K562 (cell line): ENCODE results near the gene CORO2A. TPM values are rescaled to one million over a fixed set of nuclear protein-coding genes. Genes with fewer than 3 reads are reported as not detected.

Experiments
- ADNP ChIP-seq: fragments of 200-800 bp; sonication (Bioruptor generic); IDR thresholded peaks from 2 replicates; pipeline ENCODE4 v1.6.1; 2016; ENCODE audit warnings: missing genetic modification characterization, missing compliant biosample characterization
- BCOR ChIP-seq: fragments of 450-650 bp; IDR thresholded peaks from 2 replicates; pipeline ENCODE4 v1.6.1; 2016
- CSDE1 ChIP-seq, 2 experiments: fragments of 450-650 bp; IDR thresholded peaks; 2 replicates each; pipeline ENCODE4 v1.6.1; 2016; ENCODE audit warnings: mild to moderate bottlenecking in 1 of 2
- E2F3 ChIP-seq: fragments of 250-450 bp; sonication (Bioruptor Pico); IDR thresholded peaks from 2 replicates; pipeline ENCODE4 v1.4.0; 2020; ENCODE audit warnings: mild to moderate bottlenecking
- MAFF ChIP-seq: IDR thresholded peaks from 2 replicates; pipeline ENCODE4 v1.6.1; 2012; ENCODE audit warnings: low read length, improper control_type of control experiment
- PCBP1 ChIP-seq: fragments of 200-400 bp; formaldehyde crosslinking; IDR thresholded peaks from 2 replicates; pipeline ENCODE4 v1.6.1; 2018; ENCODE audit warnings: mild to moderate bottlenecking, low read depth, low read length; ENCODE audit not compliant: poor library complexity, severe bottlenecking
- RAD21 ChIP-seq, 2 experiments: fragments of 250-450 bp in 1 of 2; fragments of 450-650 bp in 1 of 2; sonication (Bioruptor Pico) in 1 of 2; formaldehyde crosslinking in 1 of 2; IDR thresholded peaks in 1 of 2; conservative IDR thresholded peaks in 1 of 2; 2 replicates each; pipeline versions ENCODE4 v1.4.0 to v1.8.0; 2020 to 2022; ENCODE audit warnings: mild to moderate bottlenecking in 2 of 2, moderate library complexity in 1 of 2
- SREBF1 ChIP-seq: fragments of 150-350 bp; IDR thresholded peaks from 2 replicates; pipeline ENCODE4 v1.6.1; 2014; ENCODE audit warnings: antibody characterized with exemption, low read depth, low read length, borderline replicate concordance
- TRIM28 ChIP-seq: fragments of 450-650 bp; IDR thresholded peaks from 2 replicates; pipeline ENCODE4 v1.6.1; 2017
- ZNF23 ChIP-seq: fragments of 250-450 bp; sonication (Bioruptor Pico); IDR thresholded peaks from 2 replicates; pipeline ENCODE4 v1.4.0; 2020; ENCODE audit warnings: mild to moderate bottlenecking
- polyA plus RNA-seq, 8 experiments: library from polyadenylated mRNA; depleted of rRNA in 4 of 8; stranded (reverse) in 5 of 8; unstranded in 3 of 8; fragments of >200 nt; fragmentation: Nextera tagmentation in 2 of 8; fragmentation: Illumina TruSeq in 1 of 8; extraction: Ambion mirVana in 2 of 8; extraction: Trizol in 1 of 8; gene quantifications; 2 replicates each; pipeline versions ENCODE4 v1.2.1 to v1.2.3, GENCODE V29; 2011 to 2014; ENCODE audit warnings: inconsistent platforms in 1 of 8, missing spikeins in 1 of 8
- total RNA-seq, 7 experiments: library from RNA; depleted of rRNA in 6 of 7; stranded (reverse); fragments of >200 nt in 6 of 7; fragmentation: Illumina TruSeq in 2 of 7; extraction: Trizol in 2 of 7; gene quantifications; 2 replicates each; pipeline versions ENCODE4 v1.2.1 to v1.2.3, GENCODE V29; 2011 to 2021; ENCODE audit warnings: low replicate concordance in 1 of 7
- TF ChIP-seq, protein P1 (sequence below), 2 experiments: fragments of 450-650 bp in 1 of 2; sonication (generic) in 1 of 2; formaldehyde crosslinking in 1 of 2; IDR thresholded peaks; 2 replicates each; pipeline versions ENCODE4 v1.7.1 to v1.9.0; 2016 to 2022; ENCODE audit warnings: inconsistent platforms in 1 of 2, mild to moderate bottlenecking in 1 of 2, missing genetic modification reagents in 1 of 2
- TF ChIP-seq, protein P2 (sequence below): fragments of 250-450 bp; sonication (Bioruptor Pico); IDR thresholded peaks from 2 replicates; pipeline ENCODE4 v1.4.0; 2020; ENCODE audit warnings: mild to moderate bottlenecking, moderate library complexity
- TF ChIP-seq, protein P3 (sequence below): sonication (generic); IDR thresholded peaks from 2 replicates; pipeline ENCODE4 v1.6.1; 2016

The CORO2A gene
- total and polyA plus RNA-seq, 9 of the 15 experiments (the other 6 are each of a cell fraction or from before 2014, with no cell fraction given), result 9.5 to 26.6 (median 18.0) TPM

GRCh38 chr9:98193336-98193944, 1.0 kb upstream of the CORO2A start (continued):
- TF ChIP-seq, protein P1, sequence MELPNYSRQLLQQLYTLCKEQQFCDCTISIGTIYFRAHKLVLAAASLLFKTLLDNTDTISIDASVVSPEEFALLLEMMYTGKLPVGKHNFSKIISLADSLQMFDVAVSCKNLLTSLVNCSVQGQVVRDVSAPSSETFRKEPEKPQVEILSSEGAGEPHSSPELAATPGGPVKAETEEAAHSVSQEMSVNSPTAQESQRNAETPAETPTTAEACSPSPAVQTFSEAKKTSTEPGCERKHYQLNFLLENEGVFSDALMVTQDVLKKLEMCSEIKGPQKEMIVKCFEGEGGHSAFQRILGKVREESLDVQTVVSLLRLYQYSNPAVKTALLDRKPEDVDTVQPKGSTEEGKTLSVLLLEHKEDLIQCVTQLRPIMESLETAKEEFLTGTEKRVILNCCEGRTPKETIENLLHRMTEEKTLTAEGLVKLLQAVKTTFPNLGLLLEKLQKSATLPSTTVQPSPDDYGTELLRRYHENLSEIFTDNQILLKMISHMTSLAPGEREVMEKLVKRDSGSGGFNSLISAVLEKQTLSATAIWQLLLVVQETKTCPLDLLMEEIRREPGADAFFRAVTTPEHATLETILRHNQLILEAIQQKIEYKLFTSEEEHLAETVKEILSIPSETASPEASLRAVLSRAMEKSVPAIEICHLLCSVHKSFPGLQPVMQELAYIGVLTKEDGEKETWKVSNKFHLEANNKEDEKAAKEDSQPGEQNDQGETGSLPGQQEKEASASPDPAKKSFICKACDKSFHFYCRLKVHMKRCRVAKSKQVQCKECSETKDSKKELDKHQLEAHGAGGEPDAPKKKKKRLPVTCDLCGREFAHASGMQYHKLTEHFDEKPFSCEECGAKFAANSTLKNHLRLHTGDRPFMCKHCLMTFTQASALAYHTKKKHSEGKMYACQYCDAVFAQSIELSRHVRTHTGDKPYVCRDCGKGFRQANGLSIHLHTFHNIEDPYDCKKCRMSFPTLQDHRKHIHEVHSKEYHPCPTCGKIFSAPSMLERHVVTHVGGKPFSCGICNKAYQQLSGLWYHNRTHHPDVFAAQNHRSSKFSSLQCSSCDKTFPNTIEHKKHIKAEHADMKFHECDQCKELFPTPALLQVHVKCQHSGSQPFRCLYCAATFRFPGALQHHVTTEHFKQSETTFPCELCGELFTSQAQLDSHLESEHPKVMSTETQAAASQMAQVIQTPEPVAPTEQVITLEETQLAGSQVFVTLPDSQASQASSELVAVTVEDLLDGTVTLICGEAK (IDR thresholded peaks at IDR 0.05), result peak; percentile 31; the same call in 1 of the 2 replicates
- TF ChIP-seq, protein P1 (CRISPR knock-in tag; IDR thresholded peaks at IDR 0.05), result no peak
- no peak for TF ChIP-seq RAD21 (CRISPR knock-in tag; conservative IDR thresholded peaks at IDR 0.05 in 1 of 2, IDR thresholded peaks at IDR 0.05 in 1 of 2)
- TF ChIP-seq, protein P2, sequence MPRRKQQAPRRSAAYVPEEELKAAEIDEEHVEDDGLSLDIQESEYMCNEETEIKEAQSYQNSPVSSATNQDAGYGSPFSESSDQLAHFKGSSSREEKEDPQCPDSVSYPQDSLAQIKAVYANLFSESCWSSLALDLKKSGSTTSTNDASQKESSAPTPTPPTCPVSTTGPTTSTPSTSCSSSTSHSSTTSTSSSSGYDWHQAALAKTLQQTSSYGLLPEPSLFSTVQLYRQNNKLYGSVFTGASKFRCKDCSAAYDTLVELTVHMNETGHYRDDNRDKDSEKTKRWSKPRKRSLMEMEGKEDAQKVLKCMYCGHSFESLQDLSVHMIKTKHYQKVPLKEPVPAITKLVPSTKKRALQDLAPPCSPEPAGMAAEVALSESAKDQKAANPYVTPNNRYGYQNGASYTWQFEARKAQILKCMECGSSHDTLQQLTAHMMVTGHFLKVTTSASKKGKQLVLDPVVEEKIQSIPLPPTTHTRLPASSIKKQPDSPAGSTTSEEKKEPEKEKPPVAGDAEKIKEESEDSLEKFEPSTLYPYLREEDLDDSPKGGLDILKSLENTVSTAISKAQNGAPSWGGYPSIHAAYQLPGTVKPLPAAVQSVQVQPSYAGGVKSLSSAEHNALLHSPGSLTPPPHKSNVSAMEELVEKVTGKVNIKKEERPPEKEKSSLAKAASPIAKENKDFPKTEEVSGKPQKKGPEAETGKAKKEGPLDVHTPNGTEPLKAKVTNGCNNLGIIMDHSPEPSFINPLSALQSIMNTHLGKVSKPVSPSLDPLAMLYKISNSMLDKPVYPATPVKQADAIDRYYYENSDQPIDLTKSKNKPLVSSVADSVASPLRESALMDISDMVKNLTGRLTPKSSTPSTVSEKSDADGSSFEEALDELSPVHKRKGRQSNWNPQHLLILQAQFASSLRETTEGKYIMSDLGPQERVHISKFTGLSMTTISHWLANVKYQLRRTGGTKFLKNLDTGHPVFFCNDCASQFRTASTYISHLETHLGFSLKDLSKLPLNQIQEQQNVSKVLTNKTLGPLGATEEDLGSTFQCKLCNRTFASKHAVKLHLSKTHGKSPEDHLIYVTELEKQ, result no peak
- TF ChIP-seq E2F3 (CRISPR knock-in tag), result no peak
- no peak for TF ChIP-seq SREBF1
- no peak for TF ChIP-seq MAFF
- no peak for TF ChIP-seq CSDE1 (IDR thresholded peaks at IDR 0.05)
- peak; percentile 45 for TF ChIP-seq BCOR
- TF ChIP-seq TRIM28, result no peak
- 0 out of 2 replicates have a peak, but pooled peaks have one; percentile 53 for TF ChIP-seq ADNP
- no peak for TF ChIP-seq ZNF23 (CRISPR knock-in tag)
- TF ChIP-seq, protein P3, sequence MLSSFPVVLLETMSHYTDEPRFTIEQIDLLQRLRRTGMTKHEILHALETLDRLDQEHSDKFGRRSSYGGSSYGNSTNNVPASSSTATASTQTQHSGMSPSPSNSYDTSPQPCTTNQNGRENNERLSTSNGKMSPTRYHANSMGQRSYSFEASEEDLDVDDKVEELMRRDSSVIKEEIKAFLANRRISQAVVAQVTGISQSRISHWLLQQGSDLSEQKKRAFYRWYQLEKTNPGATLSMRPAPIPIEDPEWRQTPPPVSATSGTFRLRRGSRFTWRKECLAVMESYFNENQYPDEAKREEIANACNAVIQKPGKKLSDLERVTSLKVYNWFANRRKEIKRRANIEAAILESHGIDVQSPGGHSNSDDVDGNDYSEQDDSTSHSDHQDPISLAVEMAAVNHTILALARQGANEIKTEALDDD, result peak; percentile 87
- TF ChIP-seq PCBP1, result no peak
